GM12801 (cell line): ENCODE measurements around the gene GIT2.

Experiments used
- TF ChIP-seq, protein P1 (sequence below): IDR thresholded peaks from one replicate; pipeline ENCODE4 v1.5.1; 2011; ENCODE audit warnings: control low read depth; ENCODE audit not compliant: insufficient read length; ENCODE audit errors: extremely low read depth

GIT2 gene

DNA sequence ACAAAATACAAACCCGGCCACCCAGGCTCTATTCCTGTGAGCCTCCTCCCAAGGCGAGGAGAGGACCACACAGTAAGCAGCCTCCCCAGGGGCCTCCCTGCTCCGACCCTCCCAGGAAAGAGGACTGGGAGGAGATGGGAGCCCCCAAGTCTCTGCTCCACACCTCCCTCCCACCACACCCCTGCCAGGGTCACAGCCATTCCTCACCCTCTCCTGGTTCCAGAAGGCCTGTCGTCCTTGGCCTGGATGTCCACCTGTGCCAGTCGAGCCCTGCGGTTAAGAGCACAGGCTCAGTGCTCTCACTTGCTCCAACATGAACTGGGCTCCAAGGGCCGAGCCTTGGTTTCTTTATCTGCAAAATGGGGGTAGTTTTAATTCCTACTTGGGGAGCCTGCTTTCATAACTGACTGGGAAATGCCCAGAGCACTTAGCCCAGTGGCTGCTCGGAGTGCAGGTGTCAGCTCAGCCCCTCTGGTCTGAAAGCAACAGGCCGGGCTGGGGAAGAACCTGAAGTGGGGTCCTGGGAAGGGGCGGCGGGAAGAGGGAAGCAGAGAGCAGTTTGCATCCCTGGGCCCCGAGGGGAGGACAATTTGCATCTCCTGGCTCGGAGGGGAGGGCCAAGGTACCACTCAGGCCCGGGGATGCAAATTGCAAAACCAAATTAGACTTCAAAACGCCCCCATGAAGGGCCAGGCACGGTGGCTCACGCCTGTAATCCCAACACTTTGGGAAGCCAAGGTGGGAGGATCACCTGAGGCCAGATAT lies 72.5 kb downstream of the GIT2 start:
- TF ChIP-seq, protein P1, sequence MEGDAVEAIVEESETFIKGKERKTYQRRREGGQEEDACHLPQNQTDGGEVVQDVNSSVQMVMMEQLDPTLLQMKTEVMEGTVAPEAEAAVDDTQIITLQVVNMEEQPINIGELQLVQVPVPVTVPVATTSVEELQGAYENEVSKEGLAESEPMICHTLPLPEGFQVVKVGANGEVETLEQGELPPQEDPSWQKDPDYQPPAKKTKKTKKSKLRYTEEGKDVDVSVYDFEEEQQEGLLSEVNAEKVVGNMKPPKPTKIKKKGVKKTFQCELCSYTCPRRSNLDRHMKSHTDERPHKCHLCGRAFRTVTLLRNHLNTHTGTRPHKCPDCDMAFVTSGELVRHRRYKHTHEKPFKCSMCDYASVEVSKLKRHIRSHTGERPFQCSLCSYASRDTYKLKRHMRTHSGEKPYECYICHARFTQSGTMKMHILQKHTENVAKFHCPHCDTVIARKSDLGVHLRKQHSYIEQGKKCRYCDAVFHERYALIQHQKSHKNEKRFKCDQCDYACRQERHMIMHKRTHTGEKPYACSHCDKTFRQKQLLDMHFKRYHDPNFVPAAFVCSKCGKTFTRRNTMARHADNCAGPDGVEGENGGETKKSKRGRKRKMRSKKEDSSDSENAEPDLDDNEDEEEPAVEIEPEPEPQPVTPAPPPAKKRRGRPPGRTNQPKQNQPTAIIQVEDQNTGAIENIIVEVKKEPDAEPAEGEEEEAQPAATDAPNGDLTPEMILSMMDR: no peak

GRCh38 chr12:109923038-109923437 lies 73.1 kb downstream of the GIT2 start:
- TF ChIP-seq, protein P1: no peak

DNA sequence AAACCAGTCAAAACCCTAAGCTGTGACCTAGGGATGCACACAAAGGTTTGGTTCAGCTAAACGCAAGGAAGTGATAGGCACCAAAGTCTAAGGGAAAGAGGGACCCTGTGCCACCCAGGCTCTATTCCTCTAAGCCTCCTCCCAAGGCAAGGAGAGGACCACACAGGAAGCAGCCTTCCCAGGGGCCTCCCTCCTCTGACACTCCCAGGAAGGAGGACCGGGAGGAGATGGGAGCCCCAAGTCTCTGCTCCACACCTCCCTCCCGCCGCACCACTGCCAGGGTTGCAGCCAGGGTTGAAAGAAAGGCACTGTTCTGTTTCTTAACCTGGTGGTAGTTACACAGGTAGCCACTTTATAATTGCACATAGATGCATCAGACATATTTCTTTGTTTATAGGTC lies 74.2 kb downstream of the GIT2 start:
- TF ChIP-seq, protein P1: no peak

DNA sequence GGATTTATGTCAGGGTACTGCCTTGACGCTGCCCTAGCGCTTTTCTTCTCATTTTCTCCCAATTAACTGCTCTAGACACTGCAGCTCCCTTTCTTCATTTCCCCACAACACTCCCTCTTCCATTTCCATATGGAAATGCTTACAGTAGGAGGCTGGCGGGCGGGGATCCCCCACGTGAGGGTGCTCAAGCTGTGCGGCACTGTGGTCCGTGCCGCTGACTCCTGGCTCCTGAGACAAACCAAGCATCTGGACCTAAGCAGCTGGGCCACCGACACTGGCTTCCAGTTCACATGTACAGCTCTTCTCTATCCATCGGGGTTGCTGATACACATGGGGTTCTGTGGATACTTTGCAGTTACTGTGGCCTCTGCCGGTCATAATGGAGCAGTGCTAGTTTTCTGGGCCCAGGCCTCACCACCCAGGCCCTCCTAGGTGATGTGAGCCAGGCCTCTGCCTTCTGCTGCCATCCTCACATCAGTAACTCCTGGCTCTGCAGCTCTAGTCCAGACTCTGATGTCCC lies 75.8 kb downstream of the GIT2 start:
- TF ChIP-seq, protein P1: no peak

DNA sequence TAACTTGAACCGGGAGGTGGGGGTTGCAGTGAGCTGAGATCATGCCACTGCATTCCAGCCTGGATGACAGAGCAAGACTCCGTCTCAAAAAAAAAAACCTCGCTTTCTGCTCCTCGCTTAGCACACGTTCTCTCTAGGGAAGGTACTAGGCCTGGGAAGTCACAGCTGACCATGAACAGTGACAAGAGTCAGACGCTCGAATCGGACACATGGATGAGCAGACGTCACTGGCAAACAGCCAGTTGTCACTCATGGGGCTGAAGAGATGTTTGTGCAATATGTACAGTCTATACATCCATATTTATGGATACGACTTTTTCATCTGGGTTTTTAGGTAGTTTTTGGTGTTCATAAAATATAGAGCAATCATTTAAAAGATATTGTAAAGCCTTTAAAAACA lies 76.7 kb downstream of the GIT2 start:
- TF ChIP-seq, protein P1: no peak

GRCh38 chr12:109916045-109916444 lies 80.1 kb downstream of the GIT2 start:
- TF ChIP-seq, protein P1: no peak

DNA sequence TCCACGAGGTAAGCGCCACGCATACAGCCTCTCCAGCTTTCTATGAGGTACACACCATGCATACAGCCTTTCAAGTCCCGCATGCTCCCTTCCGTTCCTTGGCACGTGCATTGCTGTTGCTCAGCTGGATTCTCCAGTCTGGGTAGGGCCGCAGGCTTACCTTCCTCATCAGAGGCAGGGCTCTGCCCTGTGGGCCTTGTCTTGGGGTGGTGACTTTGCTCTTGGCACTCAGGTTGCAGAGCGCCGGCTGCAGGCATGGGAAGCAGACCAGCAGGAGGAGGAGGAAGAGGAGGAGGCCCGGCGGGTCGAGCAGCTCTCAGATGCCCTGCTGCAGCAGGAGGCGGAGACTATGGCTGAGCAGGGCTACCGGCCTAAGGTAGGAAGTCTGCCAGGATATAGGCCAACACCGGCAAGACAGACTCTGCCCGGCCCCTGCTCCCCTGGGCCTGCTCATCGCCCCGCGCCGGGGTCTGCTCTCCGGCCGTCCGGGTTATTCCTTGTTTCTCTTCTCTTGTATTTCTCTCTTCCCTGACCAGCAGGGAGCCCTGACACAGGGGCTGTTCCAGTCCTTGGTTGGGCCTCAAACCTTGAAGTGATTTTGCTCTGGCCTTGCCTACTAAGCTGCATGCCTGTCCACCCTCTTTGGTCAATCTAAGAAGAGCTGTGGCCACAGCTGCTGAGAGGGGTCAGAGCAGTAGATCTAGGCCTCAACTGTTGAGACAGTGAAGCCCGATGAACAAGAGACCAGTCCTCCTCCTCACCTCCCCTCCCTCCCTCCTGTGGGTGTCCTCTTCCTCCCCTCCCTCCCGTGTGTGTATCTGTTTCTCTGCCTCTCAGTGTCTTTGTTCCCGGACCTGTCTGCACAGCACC lies 80.8 kb downstream of the GIT2 start:
- TF ChIP-seq, protein P1: no peak
